ENCODE measurements around the gene WNK1.

WNK1 gene

DNA sequence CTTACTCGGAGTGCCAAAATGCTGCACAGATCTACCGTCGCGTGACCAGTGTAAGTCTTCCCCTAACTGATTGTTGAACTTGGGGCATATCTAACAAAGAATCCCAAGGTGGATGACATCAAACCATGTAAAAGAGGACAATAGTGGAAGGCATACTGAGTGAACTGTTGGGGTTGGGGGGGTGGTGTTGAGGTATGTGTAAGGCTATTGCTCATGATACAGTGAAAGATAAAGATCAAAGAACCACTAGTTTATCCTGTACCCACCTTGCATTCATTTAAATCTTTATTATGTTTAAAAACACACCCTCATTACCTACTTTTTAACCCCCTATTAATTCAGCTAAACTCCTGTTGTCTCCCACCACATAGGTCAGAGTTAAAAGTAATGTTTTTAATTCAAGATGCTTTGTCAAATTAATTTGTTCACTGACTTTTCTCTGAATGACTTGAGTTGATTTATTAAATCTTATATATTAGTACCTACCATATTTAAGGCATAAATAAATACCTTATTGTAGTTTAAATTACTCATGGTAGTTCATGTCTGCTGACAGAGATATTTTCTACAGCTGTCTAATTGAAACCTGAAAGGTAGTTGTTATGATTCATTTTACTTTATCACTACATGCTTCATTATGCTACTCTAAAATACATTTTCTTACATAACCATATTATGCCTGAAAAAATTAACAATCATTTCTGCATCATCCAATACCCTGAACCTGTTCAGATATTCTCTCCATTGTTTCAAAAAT is 77.9 kb downstream of the WNK1 start:
- TF ChIP-seq, protein P1, sequence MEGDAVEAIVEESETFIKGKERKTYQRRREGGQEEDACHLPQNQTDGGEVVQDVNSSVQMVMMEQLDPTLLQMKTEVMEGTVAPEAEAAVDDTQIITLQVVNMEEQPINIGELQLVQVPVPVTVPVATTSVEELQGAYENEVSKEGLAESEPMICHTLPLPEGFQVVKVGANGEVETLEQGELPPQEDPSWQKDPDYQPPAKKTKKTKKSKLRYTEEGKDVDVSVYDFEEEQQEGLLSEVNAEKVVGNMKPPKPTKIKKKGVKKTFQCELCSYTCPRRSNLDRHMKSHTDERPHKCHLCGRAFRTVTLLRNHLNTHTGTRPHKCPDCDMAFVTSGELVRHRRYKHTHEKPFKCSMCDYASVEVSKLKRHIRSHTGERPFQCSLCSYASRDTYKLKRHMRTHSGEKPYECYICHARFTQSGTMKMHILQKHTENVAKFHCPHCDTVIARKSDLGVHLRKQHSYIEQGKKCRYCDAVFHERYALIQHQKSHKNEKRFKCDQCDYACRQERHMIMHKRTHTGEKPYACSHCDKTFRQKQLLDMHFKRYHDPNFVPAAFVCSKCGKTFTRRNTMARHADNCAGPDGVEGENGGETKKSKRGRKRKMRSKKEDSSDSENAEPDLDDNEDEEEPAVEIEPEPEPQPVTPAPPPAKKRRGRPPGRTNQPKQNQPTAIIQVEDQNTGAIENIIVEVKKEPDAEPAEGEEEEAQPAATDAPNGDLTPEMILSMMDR (IDR thresholded peaks at IDR 0.05; ENCODE audit: insufficient read depth, low read length, poor library complexity, severe bottlenecking), result no peak
- H3K4me3 ChIP-seq (replicated peaks; ENCODE audit: low read depth, low read length), result no peak overlapping the region
- H3K27me3 ChIP-seq (replicated peaks; ENCODE audit: control insufficient read depth, insufficient read depth, low read length), result no peaks in the 10 kb centered on the region
- DNase-seq (ENCODE audit: extremely low read depth, insufficient read length), result no peak
- peaks cover 6% of the 10 kb centered on the region for H3K36me3 ChIP-seq (ENCODE audit: control insufficient read depth, insufficient read depth, low read length)

DNA sequence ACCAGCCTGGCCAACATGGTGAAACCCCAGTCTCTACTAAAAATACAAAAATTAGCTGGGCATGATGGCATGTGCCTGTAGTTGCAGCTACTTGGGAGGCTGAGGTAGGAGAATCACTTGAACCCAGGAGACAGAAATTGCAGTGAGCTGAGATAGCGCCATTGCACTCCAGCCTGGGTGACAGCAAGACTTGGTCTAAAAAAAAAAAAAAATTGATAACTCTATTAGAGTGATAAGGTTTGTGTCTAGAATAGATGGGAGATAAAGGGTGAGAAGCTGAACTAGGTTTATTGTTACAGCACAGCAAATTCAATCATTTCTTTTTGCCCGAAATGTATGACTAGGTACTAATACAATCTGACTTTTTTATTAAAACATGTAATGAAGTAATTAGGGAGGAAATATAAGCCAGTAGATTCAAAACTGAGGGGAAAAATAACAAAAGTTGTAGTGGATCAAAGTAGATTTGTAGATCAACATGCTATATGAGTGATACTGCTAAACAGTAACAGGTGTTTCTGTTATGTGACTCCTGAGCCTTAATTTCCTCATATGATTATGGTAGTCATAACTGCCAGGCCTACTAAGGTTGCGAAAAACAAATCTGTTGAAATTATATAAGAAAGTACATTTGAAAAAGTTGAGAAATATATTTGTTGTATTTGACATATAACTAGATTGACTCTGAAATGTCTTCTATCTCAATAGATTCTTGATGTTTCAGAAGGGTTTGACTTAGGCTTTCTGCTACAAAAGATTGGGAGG is 83.6 kb downstream of the WNK1 start:
- Histone ChIP-seq H3K4me3 (replicated peaks; ENCODE audit: low read depth, low read length) (no peak overlapping the region), H3K36me3 (ENCODE audit: control insufficient read depth, insufficient read depth, low read length) (peaks cover 2% of the 10 kb centered on the region), H3K27me3 (replicated peaks; ENCODE audit: control insufficient read depth, insufficient read depth, low read length) (no peaks in the 10 kb centered on the region)
- TF ChIP-seq, protein P1 (IDR thresholded peaks at IDR 0.05; ENCODE audit: insufficient read depth, low read length, poor library complexity, severe bottlenecking), result no peak
- no peak for DNase-seq (ENCODE audit: extremely low read depth, insufficient read length)

DNA sequence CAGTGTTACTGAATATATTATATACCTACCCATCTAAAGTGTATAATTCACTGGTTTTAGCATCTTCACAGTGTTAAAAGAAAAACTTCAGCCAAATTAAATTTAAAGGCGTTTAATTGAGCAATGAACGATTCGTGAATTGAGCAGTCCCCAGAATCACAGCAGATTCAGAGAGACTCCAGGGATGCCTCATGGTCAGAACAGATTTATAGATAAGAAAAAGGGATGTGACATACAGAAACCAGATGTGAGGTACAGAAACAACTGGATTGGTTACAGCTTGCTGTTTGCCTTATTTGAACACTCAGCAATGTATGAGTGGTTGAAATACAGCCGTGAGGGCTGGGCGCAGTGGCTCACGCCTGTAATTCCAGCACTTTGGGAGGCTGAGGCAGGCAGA is 84.6 kb downstream of the WNK1 start:
- H3K36me3 ChIP-seq (ENCODE audit: control insufficient read depth, insufficient read depth, low read length), result peaks cover 2% of the 10 kb centered on the region
- TF ChIP-seq, protein P1 (IDR thresholded peaks at IDR 0.05; ENCODE audit: insufficient read depth, low read length, poor library complexity, severe bottlenecking), result no peak
- no peak for DNase-seq (ENCODE audit: extremely low read depth, insufficient read length)
- H3K27me3 ChIP-seq (replicated peaks; ENCODE audit: control insufficient read depth, insufficient read depth, low read length), result no peaks in the 10 kb centered on the region
- H3K4me3 ChIP-seq (replicated peaks; ENCODE audit: low read depth, low read length), result no peak overlapping the region

- Histone ChIP-seq H3K4me3 (replicated peaks; ENCODE audit: low read depth, low read length) (no peak overlapping the region), H3K36me3 (ENCODE audit: control insufficient read depth, insufficient read depth, low read length) (peaks cover 2% of the 10 kb centered on the region), H3K27me3 (replicated peaks; ENCODE audit: control insufficient read depth, insufficient read depth, low read length) (no peaks in the 10 kb centered on the region)
- DNase-seq (ENCODE audit: extremely low read depth, insufficient read length), result no peak
- TF ChIP-seq, protein P1 (IDR thresholded peaks at IDR 0.05; ENCODE audit: insufficient read depth, low read length, poor library complexity, severe bottlenecking), result no peak
Observed at GRCh38 chr12:837548-837947, 85.2 kb downstream of the WNK1 start.

- H3K27me3 ChIP-seq (replicated peaks; ENCODE audit: control insufficient read depth, insufficient read depth, low read length), result no peaks in the 10 kb centered on the region
- H3K36me3 ChIP-seq (ENCODE audit: control insufficient read depth, insufficient read depth, low read length), result no peaks in the 10 kb centered on the region; the same call in 1 of the 2 replicates
- TF ChIP-seq, protein P1 (IDR thresholded peaks at IDR 0.05; ENCODE audit: insufficient read depth, low read length, poor library complexity, severe bottlenecking), result no peak
- DNase-seq (ENCODE audit: extremely low read depth, insufficient read length), result no peak
- no peak overlapping the region for H3K4me3 ChIP-seq (replicated peaks; ENCODE audit: low read depth, low read length)
Observed at GRCh38 chr12:843609-844008, 91.2 kb downstream of the WNK1 start.
